Sigmoid colon (tissue), 4 donors: ENCODE results near the gene PRICKLE2.

Experiments used
- EP300 ChIP-seq, 4 donors: sonication (generic); formaldehyde crosslinking; IDR thresholded peaks; one replicate each; pipeline ENCODE4 v1.6.1; 2017; ENCODE audit warnings: antibody characterized with exemption in 4 of 4
- POLR2A ChIP-seq, 2 donors: fragments of 450-650 bp; IDR thresholded peaks; one replicate each; pipeline ENCODE4 v1.6.1; 2016; ENCODE audit warnings: antibody characterized with exemption in 2 of 2, mild to moderate bottlenecking in 2 of 2, moderate library complexity in 2 of 2
- POLR2AphosphoS5 ChIP-seq, 4 donors: sonication (generic); formaldehyde crosslinking; IDR thresholded peaks; one replicate each; pipeline ENCODE4 v1.6.1; 2017; ENCODE audit warnings: antibody characterized with exemption in 4 of 4

GRCh38 chr3:64209866-64210621 lies 15.2 kb downstream of the PRICKLE2 start:
- TF ChIP-seq POLR2A (IDR thresholded peaks at IDR 0.05) (no peak), POLR2AphosphoS5 (IDR thresholded peaks at IDR 0.05) (peak; percentile 34 to 66 (median 47)), EP300 (IDR thresholded peaks at IDR 0.05) (no peak)
